ENCODE results near the gene NFIB. TPM values are rescaled to one million over a fixed set of nuclear protein-coding genes. Genes with fewer than 3 reads are reported as not detected.
A peak's percentile ranks its signal among the peaks of the same experiment; 100 is the strongest.

NFIB gene
- total and polyA plus RNA-seq, 8 donors: 88.8 to 144 (median 127) TPM

GRCh38 chr9:14261616-14262015, 52.3 kb downstream of the NFIB start:
- no peak for DNase-seq
- Histone ChIP-seq H3K27me3 (no peaks in the 10 kb centered on the region), H3K27ac (no peak overlapping the region), H3K9me3 (no peaks in the 10 kb centered on the region), H3K4me1 (no peaks in the 10 kb centered on the region), H3K36me3 (no peaks in the 10 kb centered on the region), H3K4me3 (no peak overlapping the region)
- TF ChIP-seq, protein P1, sequence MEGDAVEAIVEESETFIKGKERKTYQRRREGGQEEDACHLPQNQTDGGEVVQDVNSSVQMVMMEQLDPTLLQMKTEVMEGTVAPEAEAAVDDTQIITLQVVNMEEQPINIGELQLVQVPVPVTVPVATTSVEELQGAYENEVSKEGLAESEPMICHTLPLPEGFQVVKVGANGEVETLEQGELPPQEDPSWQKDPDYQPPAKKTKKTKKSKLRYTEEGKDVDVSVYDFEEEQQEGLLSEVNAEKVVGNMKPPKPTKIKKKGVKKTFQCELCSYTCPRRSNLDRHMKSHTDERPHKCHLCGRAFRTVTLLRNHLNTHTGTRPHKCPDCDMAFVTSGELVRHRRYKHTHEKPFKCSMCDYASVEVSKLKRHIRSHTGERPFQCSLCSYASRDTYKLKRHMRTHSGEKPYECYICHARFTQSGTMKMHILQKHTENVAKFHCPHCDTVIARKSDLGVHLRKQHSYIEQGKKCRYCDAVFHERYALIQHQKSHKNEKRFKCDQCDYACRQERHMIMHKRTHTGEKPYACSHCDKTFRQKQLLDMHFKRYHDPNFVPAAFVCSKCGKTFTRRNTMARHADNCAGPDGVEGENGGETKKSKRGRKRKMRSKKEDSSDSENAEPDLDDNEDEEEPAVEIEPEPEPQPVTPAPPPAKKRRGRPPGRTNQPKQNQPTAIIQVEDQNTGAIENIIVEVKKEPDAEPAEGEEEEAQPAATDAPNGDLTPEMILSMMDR (IDR thresholded peaks at IDR 0.05): no peak
- intact Hi-C loops (cut with DNase I): no loop called here
- ATAC-seq: no peak

GRCh38 chr9:14260101-14260500, 53.8 kb downstream of the NFIB start:
- ATAC-seq (no peak), DNase-seq (no peak)
- TF ChIP-seq, protein P1 (IDR thresholded peaks at IDR 0.05): no peak
- H3K27ac ChIP-seq: no peak overlapping the region
- no peaks in the 10 kb centered on the region for H3K4me1 ChIP-seq
- H3K4me3 ChIP-seq: no peak overlapping the region
- no peaks in the 10 kb centered on the region for H3K9me3 ChIP-seq
- H3K27me3 ChIP-seq: no peaks in the 10 kb centered on the region
- intact Hi-C loops (cut with DNase I): no loop called here
- H3K36me3 ChIP-seq: no peaks in the 10 kb centered on the region

GRCh38 chr9:14258660-14259239, 55.2 kb downstream of the NFIB start:
- Histone ChIP-seq H3K4me3 (no peak overlapping the region), H3K4me1 (no peaks in the 10 kb centered on the region), H3K9me3 (no peaks in the 10 kb centered on the region), H3K27me3 (no peaks in the 10 kb centered on the region), H3K36me3 (no peaks in the 10 kb centered on the region), H3K27ac (no peak overlapping the region)
- no peak for ATAC-seq
- TF ChIP-seq, protein P1 (IDR thresholded peaks at IDR 0.05): no peak
- DNase-seq: no peak
- intact Hi-C loops (cut with DNase I): no loop called here

GRCh38 chr9:14258156-14258555, 55.8 kb downstream of the NFIB start:
- ATAC-seq (no peak), DNase-seq (no peak)
- H3K36me3 ChIP-seq: no peaks in the 10 kb centered on the region
- no peak overlapping the region for H3K4me3 ChIP-seq
- no peak overlapping the region for H3K27ac ChIP-seq
- no peaks in the 10 kb centered on the region for H3K9me3 ChIP-seq
- TF ChIP-seq, protein P1 (IDR thresholded peaks at IDR 0.05): no peak
- no peaks in the 10 kb centered on the region for H3K4me1 ChIP-seq
- no peaks in the 10 kb centered on the region for H3K27me3 ChIP-seq
- intact Hi-C loops (cut with DNase I): no loop called here

DNA sequence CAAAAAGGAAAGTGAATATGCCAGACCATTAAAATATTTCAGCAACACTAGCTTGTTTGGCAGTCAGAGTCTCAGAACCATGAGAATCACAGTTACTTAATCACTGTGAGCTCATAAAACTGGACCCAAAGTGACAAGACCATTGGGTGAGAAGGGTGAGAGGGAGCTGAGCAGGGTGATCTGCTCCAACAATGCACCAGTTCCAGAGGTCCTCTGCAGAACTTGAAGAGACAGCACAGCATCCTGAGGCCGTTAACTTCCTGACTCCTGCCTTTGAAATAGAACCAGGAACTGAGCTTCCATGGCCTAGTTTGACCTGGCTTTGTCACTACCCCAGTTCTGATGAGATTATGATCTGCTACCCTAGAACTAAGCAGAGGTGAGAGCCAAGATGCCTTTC, 57.4 kb downstream of the NFIB start:
- peaks cover 5 to 6% of the 10 kb centered on the region in 2 donors for H3K4me1 ChIP-seq
- no peaks in the 10 kb centered on the region for H3K9me3 ChIP-seq
- H3K27me3 ChIP-seq: no peaks in the 10 kb centered on the region
- DNase-seq (peak in 1 of 4 donors; percentile 74), ATAC-seq (peak; percentile 36)
- H3K36me3 ChIP-seq: no peaks in the 10 kb centered on the region
- intact Hi-C loops (cut with DNase I): no loop called here
- TF ChIP-seq, protein P1 (IDR thresholded peaks at IDR 0.05): no peak
- H3K4me3 ChIP-seq: no peak overlapping the region
- peak overlapping the region in 1 of 2 donors; percentile 14 for H3K27ac ChIP-seq
